Osteocyte (in vitro differentiated cells): ENCODE data around the gene SNX5. TPM values are rescaled to one million over a fixed set of nuclear protein-coding genes. Genes with fewer than 3 reads are reported as not detected.

Experiments used
- DNase-seq: peaks from one replicate; pipeline ENCODE4 v3.0.0; 2021; ENCODE audit warnings: mixed read lengths; ENCODE audit not compliant: unreplicated experiment; ENCODE audit errors: extremely low spot score
- H3K27ac Mint-ChIP-seq: one replicate; pipeline ENCODE4 v1.8.0; 2021; ENCODE audit warnings: mild to moderate bottlenecking, mixed read lengths; ENCODE audit not compliant: unreplicated experiment
- H3K27me3 Mint-ChIP-seq: one replicate; pipeline ENCODE4 v1.8.0; 2021; ENCODE audit warnings: mixed read lengths; ENCODE audit not compliant: unreplicated experiment
- H3K36me3 Mint-ChIP-seq: one replicate; pipeline ENCODE4 v1.8.0; 2021; ENCODE audit warnings: mixed read lengths; ENCODE audit not compliant: unreplicated experiment
- H3K4me1 Mint-ChIP-seq: one replicate; pipeline ENCODE4 v1.8.0; 2021; ENCODE audit warnings: mixed read lengths; ENCODE audit not compliant: unreplicated experiment
- H3K4me3 Mint-ChIP-seq: one replicate; pipeline ENCODE4 v1.8.0; 2021; ENCODE audit warnings: mild to moderate bottlenecking, moderate library complexity, mixed read lengths; ENCODE audit not compliant: unreplicated experiment
- H3K9me3 Mint-ChIP-seq: one replicate; pipeline ENCODE4 v1.8.0; 2021; ENCODE audit warnings: mixed read lengths; ENCODE audit not compliant: unreplicated experiment
- CTCF ChIP-seq: fragments of 200-600 bp; sonication (generic); IDR thresholded peaks from 2 replicates; pipeline ENCODE4 v1.5.0; 2021; ENCODE audit warnings: antibody characterized with exemption, mild to moderate bottlenecking, moderate library complexity
- total RNA-seq: library from RNA; stranded (reverse); gene quantifications from 2 replicates; pipeline ENCODE4 v1.2.1, GENCODE V29; 2021

SNX5 gene
- total RNA-seq, 1 donor from 2014 or later = 147 TPM

- DNase-seq = no peak
- Mint-ChIP-seq H3K9me3 (no peaks in the 10 kb centered on the region), H3K27ac (no peak overlapping the region), H3K27me3 (no peaks in the 10 kb centered on the region), H3K4me1 (peaks cover 16% of the 10 kb centered on the region), H3K4me3 (no peak overlapping the region), H3K36me3 (peaks cover 17% of the 10 kb centered on the region)
- TF ChIP-seq CTCF = no peak
Measured at GRCh38 chr20:17992224-17992637, 23.6 kb upstream of the SNX5 start.

GRCh38 chr20:17990278-17990972, 21.8 kb upstream of the SNX5 start:
- Mint-ChIP-seq H3K36me3 (peaks cover 17% of the 10 kb centered on the region), H3K27ac (no peak overlapping the region), H3K4me3 (no peak overlapping the region), H3K4me1 (peaks cover 7% of the 10 kb centered on the region), H3K9me3 (no peaks in the 10 kb centered on the region), H3K27me3 (no peaks in the 10 kb centered on the region)
- DNase-seq = no peak
- no peak for TF ChIP-seq CTCF

GRCh38 chr20:17987988-17988387, 19.4 kb upstream of the SNX5 start:
- no peak for DNase-seq
- Mint-ChIP-seq H3K27me3 (no peaks in the 10 kb centered on the region), H3K36me3 (peaks cover 20% of the 10 kb centered on the region), H3K27ac (no peak overlapping the region), H3K4me3 (no peak overlapping the region), H3K4me1 (peaks cover 5% of the 10 kb centered on the region), H3K9me3 (no peaks in the 10 kb centered on the region)
- no peak for TF ChIP-seq CTCF

- Mint-ChIP-seq H3K4me3 (no peak overlapping the region), H3K9me3 (no peaks in the 10 kb centered on the region), H3K27me3 (no peaks in the 10 kb centered on the region), H3K4me1 (no peaks in the 10 kb centered on the region), H3K27ac (no peak overlapping the region), H3K36me3 (peaks cover 22% of the 10 kb centered on the region)
- no peak for DNase-seq
- TF ChIP-seq CTCF = no peak
Measured at GRCh38 chr20:17985388-17986018, 16.9 kb upstream of the SNX5 start.

- no peak for TF ChIP-seq CTCF
- DNase-seq = no peak
- H3K4me1 Mint-ChIP-seq = peaks cover 40% of the 10 kb centered on the region
- H3K36me3 Mint-ChIP-seq = peaks cover 26% of the 10 kb centered on the region
- H3K27me3 Mint-ChIP-seq = no peaks in the 10 kb centered on the region
- H3K9me3 Mint-ChIP-seq = no peaks in the 10 kb centered on the region
- no peak overlapping the region for H3K4me3 Mint-ChIP-seq
- H3K27ac Mint-ChIP-seq = no peak overlapping the region
Measured at GRCh38 chr20:17976305-17976704, 7.7 kb upstream of the SNX5 start.
